GM23248 (cell line): ENCODE results near the gene LATS2. TPM values are rescaled to one million over a fixed set of nuclear protein-coding genes. Genes with fewer than 3 reads are reported as not detected.
A peak's percentile ranks its signal among the peaks of the same experiment; 100 is the strongest.
"Not testable (repeated sequence)": the region's sequence is repeated elsewhere in the genome, so short reads cannot be mapped to it uniquely, and the experiment has no call there.

Source experiments
- DNase-seq: peaks from one replicate; pipeline ENCODE4 v3.0.0-alpha.2; 2015
- H2AFZ ChIP-seq: fragments of 200-600 bp; sonication (generic); 2 replicates; pipeline ENCODE4 v1.6.1; 2016; ENCODE audit warnings: antibody characterized with exemption
- H3F3A ChIP-seq: fragments of 200-600 bp; sonication (generic); 2 replicates; pipeline ENCODE4 v1.6.1; 2016; ENCODE audit warnings: mild to moderate bottlenecking, antibody characterized with exemption, mixed run types; ENCODE audit not compliant: insufficient read depth
- H3K27ac ChIP-seq: fragments of 200-600 bp; sonication (generic); 2 replicates; pipeline ENCODE4 v1.5.1; 2016; ENCODE audit warnings: mild to moderate bottlenecking
- H3K27me3 ChIP-seq: fragments of 200-600 bp; sonication (generic); replicated peaks from 2 replicates; pipeline ENCODE4 v1.6.1; 2016; ENCODE audit warnings: mild to moderate bottlenecking; ENCODE audit not compliant: insufficient read depth
- H3K36me3 ChIP-seq: fragments of 200-600 bp; sonication (generic); 2 replicates; pipeline ENCODE4 v1.6.1; 2016; ENCODE audit warnings: low read depth, mild to moderate bottlenecking
- H3K4me1 ChIP-seq: fragments of 200-600 bp; sonication (generic); 2 replicates; pipeline ENCODE4 v1.6.1; 2016; ENCODE audit warnings: mild to moderate bottlenecking; ENCODE audit not compliant: insufficient read depth
- H3K4me2 ChIP-seq: fragments of 200-600 bp; sonication (generic); one replicate; pipeline ENCODE4 v1.6.1; 2016; ENCODE audit warnings: mild to moderate bottlenecking; ENCODE audit not compliant: unreplicated experiment
- H3K4me3 ChIP-seq: fragments of 200-600 bp; sonication (generic); 2 replicates; pipeline ENCODE4 v1.5.1; 2016; ENCODE audit warnings: mild to moderate bottlenecking
- H3K79me2 ChIP-seq: fragments of 200-600 bp; sonication (generic); 2 replicates; pipeline ENCODE4 v1.6.1; 2016; ENCODE audit warnings: mild to moderate bottlenecking; ENCODE audit not compliant: insufficient read depth
- H3K9ac ChIP-seq: fragments of 200-600 bp; sonication (generic); 2 replicates; pipeline ENCODE4 v1.6.1; 2016; ENCODE audit warnings: mild to moderate bottlenecking
- H3K9me2 ChIP-seq: fragments of 200-600 bp; sonication (generic); 2 replicates; pipeline ENCODE4 v1.6.1; 2016; ENCODE audit warnings: mixed run types, mild to moderate bottlenecking, moderate library complexity; ENCODE audit not compliant: insufficient read depth
- H3K9me3 ChIP-seq: fragments of 200-600 bp; sonication (generic); one replicate; pipeline ENCODE4 v1.6.1; 2017; ENCODE audit warnings: low read depth
- H4K20me1 ChIP-seq: fragments of 200-600 bp; sonication (generic); 2 replicates; pipeline ENCODE4 v1.6.0; 2016; ENCODE audit not compliant: insufficient read depth
- EZH2 ChIP-seq: fragments of 200-600 bp; sonication (generic); IDR thresholded peaks from 2 replicates; pipeline ENCODE4 v1.6.1; 2018; ENCODE audit warnings: antibody characterized with exemption, mild to moderate bottlenecking; ENCODE audit not compliant: insufficient read depth, poor library complexity, severe bottlenecking
- EZH2phosphoT487 ChIP-seq: fragments of 200-600 bp; sonication (generic); IDR thresholded peaks from 2 replicates; pipeline ENCODE4 v1.6.1; 2018; ENCODE audit warnings: antibody characterized with exemption, moderate library complexity, mild to moderate bottlenecking, low read depth; ENCODE audit not compliant: insufficient read depth
- WGBS, 2 experiments: methylation state at CpG; one replicate each; pipeline ENCODE4 v1.1.6; 2015 to 2017; ENCODE audit warnings: low lambda C conversion rate in 2 of 2, low coverage in 1 of 2; ENCODE audit errors: missing lambda C conversion rate in 2 of 2; 5-methylcytosine and 5-hydroxymethylcytosine counted together
- in situ Hi-C: fragments of 300-500 bp; cut with MboI; formaldehyde crosslinking; loops from 2 replicates; pipeline ENCODE4 v1.15.0; 2020
- polyA plus RNA-seq: library from polyadenylated mRNA; unstranded; fragments of >200 nt; fragmentation: Nextera tagmentation; extraction: Ambion mirVana; gene quantifications from 2 replicates; pipeline ENCODE4 v1.2.1, GENCODE V29; 2016
- total RNA-seq: library from RNA; depleted of rRNA; stranded (reverse); fragments of >200 nt; shearing (Covaris generic); gene quantifications from 2 replicates; pipeline ENCODE4 v1.2.3, GENCODE V29; 2014

Gene LATS2
- total and polyA plus RNA-seq, 2 experiments from 2014 or later, result 11.8 to 23.0 TPM

DNA sequence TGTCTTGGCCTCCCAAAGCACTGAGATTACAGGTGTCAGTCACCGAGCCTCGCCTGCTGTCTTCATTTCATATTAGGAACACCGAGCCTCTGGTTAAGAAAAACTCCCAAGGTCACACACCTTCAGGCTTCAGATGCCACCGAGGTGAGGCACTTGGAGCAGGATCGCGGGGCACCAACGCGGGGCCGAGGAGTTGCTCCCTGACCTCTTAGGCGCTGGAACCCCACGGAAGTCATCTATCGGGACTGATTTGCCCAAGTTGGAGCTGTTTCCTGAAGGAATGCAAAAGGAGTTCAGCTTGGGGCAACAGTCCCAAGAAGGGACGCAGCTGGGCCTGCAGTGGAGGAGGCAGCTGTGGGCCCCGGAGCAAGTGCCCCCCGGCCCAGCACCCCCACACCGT, 108.5 kb downstream of the LATS2 start:
- no peak for DNase-seq
- Histone ChIP-seq H3K9me2 (no peaks in the 10 kb centered on the region), H3K79me2 (no peaks in the 10 kb centered on the region), H3K27ac (no peak overlapping the region), H3K36me3 (no peaks in the 10 kb centered on the region), H3K4me1 (no peaks in the 10 kb centered on the region), H3F3A (no peaks in the 10 kb centered on the region), H2AFZ (no peak overlapping the region), H3K4me2 (no peak overlapping the region), H3K9ac (no peak overlapping the region), H3K9me3 (no peaks in the 10 kb centered on the region), H4K20me1 (no peaks in the 10 kb centered on the region), H3K27me3 (no peaks in the 10 kb centered on the region), H3K4me3 (no peak overlapping the region)
- 70 to 75% methylated on average over 16 of the region's 16 CpGs for WGBS, 2 experiments
- in situ Hi-C loops, result no loop called here
- TF ChIP-seq EZH2phosphoT487 (no peak), EZH2 (no peak)

DNA sequence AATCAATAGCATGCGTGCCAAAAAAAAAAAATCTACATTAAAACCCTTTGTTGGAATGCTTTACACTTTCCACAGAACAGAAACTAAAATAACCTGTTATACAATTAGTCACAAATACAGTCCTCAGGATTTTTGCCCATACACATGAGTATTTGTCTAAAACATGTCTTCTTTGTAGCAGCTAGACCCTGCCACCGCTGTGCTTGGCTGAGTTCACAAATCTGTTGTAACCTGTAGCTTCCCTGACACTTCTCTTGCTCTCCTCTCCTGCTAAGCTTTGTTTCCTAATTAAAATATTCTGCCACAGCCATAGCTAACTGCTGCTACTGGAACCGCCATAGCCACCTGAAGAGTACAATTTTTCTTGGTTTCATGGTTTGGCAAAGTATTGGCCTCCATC, 113.4 kb downstream of the LATS2 start:
- H2AFZ ChIP-seq, H3K4me2 ChIP-seq, H3K4me3 ChIP-seq, H3K9me3 ChIP-seq, H3F3A ChIP-seq, H3K9me2 ChIP-seq, H3K4me1 ChIP-seq, H3K27ac ChIP-seq, H3K36me3 ChIP-seq, H3K9ac ChIP-seq, H4K20me1 ChIP-seq, H3K27me3 ChIP-seq, DNase-seq, H3K79me2 ChIP-seq: not testable (repeated sequence)
- in situ Hi-C loops, result loop anchor here (10.0 kb wide), 2 partner anchors 177 to 537 kb away; no protein-coding TSS in a partner anchor
- WGBS, 2 experiments, result 84 to 89% methylated on average over 3 of the region's 3 CpGs

DNA sequence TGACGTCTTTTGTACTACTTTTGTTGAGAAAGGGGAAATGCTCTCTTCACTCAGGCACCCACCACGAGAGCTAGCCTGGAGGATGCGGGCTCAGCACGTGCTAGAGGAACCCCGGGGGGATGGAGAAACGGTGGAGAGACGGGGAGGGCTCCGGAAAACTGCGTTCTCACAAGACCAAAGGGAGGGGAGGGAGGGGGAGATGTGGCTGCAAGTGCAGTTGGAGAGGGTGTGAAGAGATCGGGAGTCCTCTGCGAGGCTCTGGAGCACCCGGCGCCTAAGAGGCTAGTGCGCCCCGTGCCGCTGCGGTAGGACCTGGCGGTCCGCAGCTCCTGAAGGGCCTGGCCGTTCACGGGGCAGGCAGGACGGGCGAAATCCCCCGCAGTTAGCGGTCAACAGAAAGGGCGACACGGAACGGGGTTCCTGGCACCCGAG, 115.4 kb downstream of the LATS2 start:
- H3K9me3 ChIP-seq, result no peaks in the 10 kb centered on the region
- H4K20me1 ChIP-seq, result no peaks in the 10 kb centered on the region
- peak overlapping the region; percentile 45; the same call in 1 of the 2 replicates for H3K9ac ChIP-seq
- H3K4me3 ChIP-seq, result peak overlapping the region; percentile 58
- no peaks in the 10 kb centered on the region for H3K9me2 ChIP-seq
- H3K79me2 ChIP-seq, result no peaks in the 10 kb centered on the region
- H3K36me3 ChIP-seq, result no peaks in the 10 kb centered on the region
- in situ Hi-C loops, result loop anchor here (10.0 kb wide), 2 partner anchors 179 to 539 kb away; no protein-coding TSS in a partner anchor
- no peaks in the 10 kb centered on the region for H3F3A ChIP-seq
- peak overlapping the region; percentile 84 for H3K4me2 ChIP-seq
- H3K27me3 ChIP-seq, result no peaks in the 10 kb centered on the region
- no peak for TF ChIP-seq EZH2
- TF ChIP-seq EZH2phosphoT487, result no peak
- DNase-seq, result peak; percentile 35
- peaks cover 7% of the 10 kb centered on the region; the same call in 1 of the 2 replicates for H3K4me1 ChIP-seq
- no peak overlapping the region for H3K27ac ChIP-seq
- 10 to 12% methylated on average over 23 to 29 of the region's 29 CpGs for WGBS, 2 experiments
- H2AFZ ChIP-seq, result peak overlapping the region; percentile 86

DNA sequence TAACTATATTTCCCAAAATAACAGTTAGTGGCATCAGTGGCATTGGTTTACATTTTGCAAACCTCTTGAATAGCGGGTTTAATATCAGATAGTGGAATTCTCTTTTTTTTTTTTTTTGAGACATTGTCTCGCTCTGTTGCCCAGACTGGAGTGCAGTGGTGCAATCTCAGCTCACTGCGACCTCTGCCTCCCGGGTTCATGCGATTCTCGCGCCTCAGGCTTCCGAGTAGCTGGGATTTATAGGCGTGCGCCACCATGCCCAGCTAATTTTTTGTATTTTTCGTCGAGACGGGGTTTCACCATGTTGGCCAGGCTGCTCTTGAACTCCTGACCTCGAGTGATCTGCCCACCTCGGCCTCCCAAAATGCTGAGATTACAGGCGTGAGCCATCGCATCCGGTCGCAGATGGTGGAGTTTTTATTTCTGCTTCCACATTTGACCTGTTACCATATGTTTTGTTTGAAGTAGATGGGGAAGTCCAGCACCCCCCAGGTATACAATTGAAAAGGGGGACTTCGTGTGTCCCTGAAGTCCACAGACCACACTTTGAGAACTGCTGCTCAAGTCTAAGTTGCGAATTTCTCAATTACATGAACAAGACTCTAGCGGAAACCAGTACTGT, 118.3 kb downstream of the LATS2 start:
- Histone ChIP-seq H3K9me3 (no peaks in the 10 kb centered on the region), H3K9ac (peak overlapping the region; percentile 74), H3F3A (peaks cover 7% of the 10 kb centered on the region; the same call in 1 of the 2 replicates), H3K4me2 (peak overlapping the region; percentile 48), H2AFZ (peak overlapping the region; percentile 54; the same call in 1 of the 2 replicates), H3K4me1 (peaks cover 15% of the 10 kb centered on the region), H4K20me1 (no peaks in the 10 kb centered on the region), H3K36me3 (no peaks in the 10 kb centered on the region), H3K4me3 (peak overlapping the region; percentile 46), H3K79me2 (no peaks in the 10 kb centered on the region), H3K27me3 (no peaks in the 10 kb centered on the region), H3K27ac (peak overlapping the region; percentile 74), H3K9me2 (no peaks in the 10 kb centered on the region)
- in situ Hi-C loops, result loop anchor here (10.0 kb wide), 2 partner anchors 182 to 542 kb away; no protein-coding TSS in a partner anchor
- DNase-seq, result no peak
- 65 to 66% methylated on average over 22 of the region's 22 CpGs for WGBS, 2 experiments
- TF ChIP-seq EZH2phosphoT487, result no peak
- no peak for TF ChIP-seq EZH2

DNA sequence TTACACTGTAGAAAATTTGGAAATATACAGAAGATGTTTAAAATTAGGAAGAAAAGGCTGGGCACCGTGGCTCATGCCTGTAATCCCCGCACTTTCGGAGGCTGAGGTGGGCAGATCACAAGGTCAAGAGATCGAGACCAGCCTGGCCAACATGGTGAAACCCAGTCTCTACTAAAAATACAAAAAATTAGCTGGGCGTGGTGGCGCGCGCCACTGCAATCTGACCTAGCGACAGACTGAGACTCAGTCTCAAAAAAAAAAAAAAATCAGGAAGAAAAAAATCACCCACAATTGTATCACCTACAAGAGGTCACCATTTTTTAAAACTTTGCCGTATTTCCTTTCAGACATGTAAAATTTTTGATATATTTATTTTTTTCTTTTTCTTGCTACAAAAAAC, 120.9 kb downstream of the LATS2 start:
- not testable (repeated sequence) for H2AFZ ChIP-seq, H3K36me3 ChIP-seq, H3K4me3 ChIP-seq, H3K9me2 ChIP-seq, H3K9ac ChIP-seq, H3K9me3 ChIP-seq, DNase-seq, H3K4me2 ChIP-seq, H3F3A ChIP-seq, H3K27ac ChIP-seq, H4K20me1 ChIP-seq, H3K79me2 ChIP-seq, H3K27me3 ChIP-seq
- H3K4me1 ChIP-seq, result peaks cover 13% of the 10 kb centered on the region
- in situ Hi-C loops, result loop anchor here (10.0 kb wide), 2 partner anchors 184 to 544 kb away; no protein-coding TSS in a partner anchor
- 90 to 95% methylated on average over 10 of the region's 10 CpGs for WGBS, 2 experiments
